HEK293 (cell line): ENCODE data around the gene NPTN.

Experiments used
- ZEB2 ChIP-seq: fragments of 450-650 bp; formaldehyde crosslinking; IDR thresholded peaks from 2 replicates; pipeline ENCODE4 v1.5.1; 2016; ENCODE audit warnings: missing biosample characterization, missing genetic modification characterization
- ZFP69B ChIP-seq: fragments of 450-650 bp; formaldehyde crosslinking; IDR thresholded peaks from 2 replicates; pipeline ENCODE4 v1.5.1; 2016; ENCODE audit warnings: missing biosample characterization, missing genetic modification characterization
- ZNF138 ChIP-seq: fragments of 450-650 bp; formaldehyde crosslinking; IDR thresholded peaks from 2 replicates; pipeline ENCODE4 v1.5.1; 2016; ENCODE audit warnings: missing biosample characterization, missing genetic modification characterization, borderline replicate concordance
- ZNF433 ChIP-seq: fragments of 450-650 bp; formaldehyde crosslinking; IDR thresholded peaks from 2 replicates; pipeline ENCODE4 v1.5.1; 2016; ENCODE audit warnings: missing biosample characterization, missing genetic modification characterization, low read depth
- ZNF670 ChIP-seq: fragments of 450-650 bp; formaldehyde crosslinking; IDR thresholded peaks from 2 replicates; pipeline ENCODE4 v1.5.1; 2016; ENCODE audit warnings: missing biosample characterization, missing genetic modification characterization, low read depth
- TF ChIP-seq, protein P1 (sequence below): sonication (generic); formaldehyde crosslinking; IDR thresholded peaks from 2 replicates; pipeline ENCODE4 v1.8.1; 2022; ENCODE audit warnings: mild to moderate bottlenecking, moderate library complexity, missing genetic modification reagents
- TF ChIP-seq, protein P2 (sequence below): fragments of 450-650 bp; formaldehyde crosslinking; IDR thresholded peaks from 2 replicates; pipeline ENCODE4 v1.5.1; 2016; ENCODE audit warnings: missing biosample characterization, missing genetic modification characterization
- TF ChIP-seq, protein P3 (sequence below): fragments of 450-650 bp; IDR thresholded peaks from 2 replicates; pipeline ENCODE4 v1.5.1; 2018; ENCODE audit warnings: missing biosample characterization, missing genetic modification characterization

DNA sequence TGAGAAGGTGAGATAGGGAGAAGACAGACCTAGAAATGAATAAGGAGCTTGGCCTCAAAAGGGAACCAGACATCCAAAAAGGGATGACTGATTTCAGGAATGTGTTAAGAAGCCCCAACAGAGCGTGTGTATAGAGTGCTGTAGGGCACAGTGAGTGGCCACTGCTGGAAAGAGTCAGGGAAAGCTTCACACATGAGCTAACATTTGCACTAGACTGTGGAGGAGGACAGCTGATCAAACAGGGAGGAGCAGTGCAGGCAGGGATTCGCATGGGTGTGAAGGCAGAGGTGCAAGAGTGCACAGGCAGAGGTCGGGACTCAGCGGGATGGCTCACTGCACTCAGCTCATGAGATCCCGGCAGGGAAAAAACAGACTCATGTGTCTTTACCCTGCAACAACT lies 61.8 kb downstream of the NPTN start:
- TF ChIP-seq ZNF670 (no peak), ZFP69B (tag by site-specific recombination) (no peak), ZNF433 (tag by site-specific recombination) (no peak), ZEB2 (no peak), ZNF138 (tag by site-specific recombination) (no peak)
- TF ChIP-seq, protein P1, sequence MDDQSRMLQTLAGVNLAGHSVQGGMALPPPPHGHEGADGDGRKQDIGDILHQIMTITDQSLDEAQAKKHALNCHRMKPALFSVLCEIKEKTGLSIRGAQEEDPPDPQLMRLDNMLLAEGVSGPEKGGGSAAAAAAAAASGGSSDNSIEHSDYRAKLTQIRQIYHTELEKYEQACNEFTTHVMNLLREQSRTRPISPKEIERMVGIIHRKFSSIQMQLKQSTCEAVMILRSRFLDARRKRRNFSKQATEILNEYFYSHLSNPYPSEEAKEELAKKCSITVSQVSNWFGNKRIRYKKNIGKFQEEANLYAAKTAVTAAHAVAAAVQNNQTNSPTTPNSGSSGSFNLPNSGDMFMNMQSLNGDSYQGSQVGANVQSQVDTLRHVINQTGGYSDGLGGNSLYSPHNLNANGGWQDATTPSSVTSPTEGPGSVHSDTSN (CRISPR knock-in tag): no peak
- TF ChIP-seq, protein P2, sequence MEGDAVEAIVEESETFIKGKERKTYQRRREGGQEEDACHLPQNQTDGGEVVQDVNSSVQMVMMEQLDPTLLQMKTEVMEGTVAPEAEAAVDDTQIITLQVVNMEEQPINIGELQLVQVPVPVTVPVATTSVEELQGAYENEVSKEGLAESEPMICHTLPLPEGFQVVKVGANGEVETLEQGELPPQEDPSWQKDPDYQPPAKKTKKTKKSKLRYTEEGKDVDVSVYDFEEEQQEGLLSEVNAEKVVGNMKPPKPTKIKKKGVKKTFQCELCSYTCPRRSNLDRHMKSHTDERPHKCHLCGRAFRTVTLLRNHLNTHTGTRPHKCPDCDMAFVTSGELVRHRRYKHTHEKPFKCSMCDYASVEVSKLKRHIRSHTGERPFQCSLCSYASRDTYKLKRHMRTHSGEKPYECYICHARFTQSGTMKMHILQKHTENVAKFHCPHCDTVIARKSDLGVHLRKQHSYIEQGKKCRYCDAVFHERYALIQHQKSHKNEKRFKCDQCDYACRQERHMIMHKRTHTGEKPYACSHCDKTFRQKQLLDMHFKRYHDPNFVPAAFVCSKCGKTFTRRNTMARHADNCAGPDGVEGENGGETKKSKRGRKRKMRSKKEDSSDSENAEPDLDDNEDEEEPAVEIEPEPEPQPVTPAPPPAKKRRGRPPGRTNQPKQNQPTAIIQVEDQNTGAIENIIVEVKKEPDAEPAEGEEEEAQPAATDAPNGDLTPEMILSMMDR (tag by site-specific recombination): no peak
- TF ChIP-seq, protein P3, sequence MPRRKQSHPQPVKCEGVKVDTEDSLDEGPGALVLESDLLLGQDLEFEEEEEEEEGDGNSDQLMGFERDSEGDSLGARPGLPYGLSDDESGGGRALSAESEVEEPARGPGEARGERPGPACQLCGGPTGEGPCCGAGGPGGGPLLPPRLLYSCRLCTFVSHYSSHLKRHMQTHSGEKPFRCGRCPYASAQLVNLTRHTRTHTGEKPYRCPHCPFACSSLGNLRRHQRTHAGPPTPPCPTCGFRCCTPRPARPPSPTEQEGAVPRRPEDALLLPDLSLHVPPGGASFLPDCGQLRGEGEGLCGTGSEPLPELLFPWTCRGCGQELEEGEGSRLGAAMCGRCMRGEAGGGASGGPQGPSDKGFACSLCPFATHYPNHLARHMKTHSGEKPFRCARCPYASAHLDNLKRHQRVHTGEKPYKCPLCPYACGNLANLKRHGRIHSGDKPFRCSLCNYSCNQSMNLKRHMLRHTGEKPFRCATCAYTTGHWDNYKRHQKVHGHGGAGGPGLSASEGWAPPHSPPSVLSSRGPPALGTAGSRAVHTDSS: no peak
